Stimulated activated CD4-positive, alpha-beta T cell treated with anti-CD3 and anti-CD28 coated beads, Interleukin-1b, Interleukin-23, amount 100 ng/mL, for 1 hour (primary cell): ENCODE results near the gene ACOX3.
"Not testable (repeated sequence)": the region's sequence is repeated elsewhere in the genome, so short reads cannot be mapped to it uniquely, and the experiment has no call there.

Experiments
- DNase-seq, 2 donors: peaks; one replicate each; pipeline ENCODE4 v3.0.0-alpha.2; 2020; ENCODE audit warnings: low read depth in 2 of 2

Gene ACOX3

GRCh38 chr4:8352368-8353157 is 88.0 kb downstream of the ACOX3 start:
- DNase-seq = no peak

GRCh38 chr4:8351931-8352367 is 88.6 kb downstream of the ACOX3 start:
- no peak for DNase-seq

GRCh38 chr4:8350841-8351461 is 89.6 kb downstream of the ACOX3 start:
- DNase-seq = no peak

GRCh38 chr4:8350352-8350751 is 90.2 kb downstream of the ACOX3 start:
- DNase-seq = no peak

- DNase-seq = no peak
Measured at GRCh38 chr4:8349664-8350236, 90.8 kb downstream of the ACOX3 start.

- DNase-seq = not testable (repeated sequence)
Measured at GRCh38 chr4:8349236-8349635, 91.3 kb downstream of the ACOX3 start.

GRCh38 chr4:8348071-8348470 is 92.5 kb downstream of the ACOX3 start:
- DNase-seq = no peak

GRCh38 chr4:8347660-8348059 is 92.9 kb downstream of the ACOX3 start:
- DNase-seq = no peak

GRCh38 chr4:8346838-8347605 is 93.5 kb downstream of the ACOX3 start:
- DNase-seq = no peak

GRCh38 chr4:8345946-8346814 is 94.3 kb downstream of the ACOX3 start:
- DNase-seq = no peak

GRCh38 chr4:8345053-8345945 is 95.2 kb downstream of the ACOX3 start:
- no peak for DNase-seq

- no peak for DNase-seq
Measured at GRCh38 chr4:8344377-8344776, 96.1 kb downstream of the ACOX3 start.

GRCh38 chr4:8343967-8344331 is 96.6 kb downstream of the ACOX3 start:
- DNase-seq = no peak

- DNase-seq = no peak
Measured at GRCh38 chr4:8343262-8343966, 97.1 kb downstream of the ACOX3 start.

- DNase-seq = no peak
Measured at GRCh38 chr4:8342651-8343261, 97.8 kb downstream of the ACOX3 start.

GRCh38 chr4:8341691-8342090 is 98.8 kb downstream of the ACOX3 start:
- DNase-seq = no peak

- DNase-seq = not testable (repeated sequence)
Measured at GRCh38 chr4:8341281-8341680, 99.2 kb downstream of the ACOX3 start.

GRCh38 chr4:8340781-8341241 is 99.7 kb downstream of the ACOX3 start:
- no peak for DNase-seq

- DNase-seq = no peak
Measured at GRCh38 chr4:8338351-8338961, 102.1 kb downstream of the ACOX3 start.
